PFSK-1 (cell line): Measurements from ENCODE around the gene LHX4.

Experiments
- FOXP2 ChIP-seq: optimal IDR thresholded peaks from 2 replicates; pipeline ENCODE3; 2011; ENCODE audit warnings: borderline replicate concordance, control low read depth, inconsistent platforms; ENCODE audit not compliant: insufficient read depth; ENCODE audit errors: extremely low read length, extremely low read depth
- POLR2AphosphoS5 ChIP-seq: IDR thresholded peaks from 2 replicates; pipeline ENCODE4 v1.6.1; 2012; ENCODE audit warnings: low read depth, mild to moderate bottlenecking, control low read depth, low read length, moderate library complexity
- REST ChIP-seq, 2 experiments: IDR thresholded peaks; 2 replicates each; pipeline versions ENCODE4 v1.6.1 to v1.8.0; 2011 to 2012; ENCODE audit warnings: low read depth in 2 of 2, low read length in 2 of 2, control low read depth in 1 of 2, inconsistent platforms in 1 of 2, mild to moderate bottlenecking in 1 of 2, moderate library complexity in 1 of 2; ENCODE audit not compliant: insufficient read depth in 1 of 2
- SIN3A ChIP-seq: IDR thresholded peaks from 2 replicates; pipeline ENCODE4 v1.6.1; 2012; ENCODE audit warnings: mild to moderate bottlenecking, low read length, moderate library complexity, borderline replicate concordance; ENCODE audit not compliant: insufficient read depth
- TAF1 ChIP-seq: IDR thresholded peaks from 2 replicates; pipeline ENCODE4 v1.6.1; 2012; ENCODE audit warnings: low read length, control low read depth, borderline replicate concordance; ENCODE audit not compliant: insufficient read depth

The LHX4 gene

GRCh38 chr1:180267761-180268555, 37.9 kb downstream of the LHX4 start:
- TF ChIP-seq POLR2AphosphoS5 (no peak), SIN3A (no peak), REST (IDR thresholded peaks at IDR 0.05; ENCODE audit: insufficient read depth in 1 of 2, low read depth in 2 of 2, low read length in 2 of 2) (no peak), FOXP2 (no peak)

- TF ChIP-seq REST (IDR thresholded peaks at IDR 0.05; ENCODE audit: insufficient read depth in 1 of 2, low read depth in 2 of 2, low read length in 2 of 2) = no peak
- no peak for TF ChIP-seq SIN3A
- no peak for TF ChIP-seq TAF1
- peak; percentile 37; the same call in 1 of the 2 replicates for TF ChIP-seq POLR2AphosphoS5
- TF ChIP-seq FOXP2 = no peak
These were observed 38.6 kb downstream of the LHX4 start for GRCh38 chr1:180268556-180269075.

- TF ChIP-seq FOXP2 (no peak), POLR2AphosphoS5 (no peak), TAF1 (no peak), REST (IDR thresholded peaks at IDR 0.05; ENCODE audit: insufficient read depth in 1 of 2, low read depth in 2 of 2, low read length in 2 of 2) (no peak), SIN3A (no peak)
These were observed 39.8 kb downstream of the LHX4 start for GRCh38 chr1:180269645-180270529.

- TF ChIP-seq REST (IDR thresholded peaks at IDR 0.05; ENCODE audit: insufficient read depth in 1 of 2, low read depth in 2 of 2, low read length in 2 of 2) (no peak), TAF1 (no peak), SIN3A (no peak), POLR2AphosphoS5 (no peak), FOXP2 (no peak)
These were observed 40.6 kb downstream of the LHX4 start for GRCh38 chr1:180270530-180271271.
